K562 treated with DMSO at 1 percent for 24 hours (cell line): ENCODE data around the gene GRAMD1B. TPM values are rescaled to one million over a fixed set of nuclear protein-coding genes. Genes with fewer than 3 reads are reported as not detected.

Experiments
- total RNA-seq: library from RNA; unstranded; fragments of 300-600 nt; gene quantifications from 2 replicates; pipeline ENCODE4 v1.2.3, GENCODE V29; 2022; ENCODE audit warnings: low read depth; ENCODE audit not compliant: insufficient read depth

Gene GRAMD1B
- total RNA-seq, result 0.78 and 0.98 TPM in 2 replicates

DNA sequence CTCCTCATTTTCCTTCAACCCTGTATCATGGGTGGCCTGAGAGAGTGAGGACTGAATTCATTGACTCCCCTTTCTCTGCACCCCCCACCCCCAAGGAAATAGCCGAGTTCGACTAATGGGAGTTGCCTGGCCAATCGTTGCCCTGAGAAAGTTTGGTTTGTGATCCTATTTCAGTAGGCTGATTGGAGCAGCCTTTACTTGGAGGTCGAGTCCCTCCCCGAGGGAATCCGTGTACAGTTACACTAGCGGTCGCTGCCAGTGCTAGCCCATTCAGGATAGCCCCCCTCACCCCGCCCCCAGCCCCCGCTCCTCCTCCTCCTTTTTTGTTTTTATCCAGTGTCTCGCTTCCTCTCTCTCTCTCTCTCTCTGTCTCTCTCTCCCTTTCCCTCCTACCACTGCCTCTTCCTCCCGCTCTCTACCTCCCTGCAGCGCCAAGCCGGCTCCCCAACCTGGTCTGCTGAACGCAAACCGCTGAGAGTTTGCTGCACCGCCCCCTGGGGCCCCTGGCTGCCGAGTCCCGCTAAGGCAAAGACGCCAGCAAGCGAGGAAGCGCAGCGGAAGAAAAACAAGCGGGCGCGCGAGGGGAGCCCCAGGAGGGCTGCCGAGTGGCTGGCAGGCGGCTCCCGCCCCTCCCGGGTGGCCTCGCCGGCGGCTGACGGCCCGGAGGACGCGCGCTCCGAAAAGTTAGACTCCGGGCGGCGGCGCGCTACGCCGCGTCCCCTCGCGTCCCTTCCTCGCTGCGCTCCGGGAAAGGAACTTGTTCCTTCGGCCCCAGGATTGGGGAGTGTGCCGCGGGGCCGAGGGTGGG lies at the start of gene GRAMD1B:
Gene GRAMD1B (plus strand): TSS at position 357 of the 808 bp plus-strand sequence. CDS start 524 bp downstream, outside the sequence.

DNA sequence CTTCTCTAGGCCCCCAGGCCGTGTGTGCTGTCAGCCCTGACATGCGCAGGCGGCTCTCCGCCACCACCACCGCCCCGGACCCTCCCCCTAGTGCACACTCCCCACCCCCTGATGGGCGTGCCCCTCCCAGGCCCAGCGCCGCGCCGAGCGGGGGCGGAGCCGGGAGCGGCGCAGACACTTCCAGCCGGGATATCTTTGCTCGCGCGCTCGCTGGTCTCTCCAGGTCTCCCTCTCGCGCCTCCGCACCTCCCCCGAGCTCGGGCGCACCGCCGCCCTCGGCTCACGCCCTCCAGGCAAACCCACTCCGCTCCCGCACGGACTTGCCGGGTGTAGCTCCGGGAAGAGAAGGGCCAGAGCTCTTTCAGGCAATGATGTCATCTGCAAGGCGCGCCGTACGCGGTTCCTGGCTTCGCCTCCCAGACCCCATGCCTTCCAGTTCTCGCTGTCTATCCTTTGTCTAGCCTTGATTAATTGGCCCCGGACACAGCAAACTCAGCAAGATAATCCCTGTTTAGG lies 224.6 kb downstream of the GRAMD1B start, which contains the start of gene SCN3B:
Gene SCN3B (minus strand): TSS at position 59 of the 516 bp plus-strand sequence. CDS start 823 bp downstream, outside the sequence.

Other genes with a start within 250 kb of the GRAMD1B start
- not detected in 2 replicates for gene CLMP, start 235.0 kb upstream of the GRAMD1B start, total RNA-seq
- 0.10 TPM in 1 of 2 replicates, not detected in the other for gene SCN3B, start 224.4 kb downstream of the GRAMD1B start, total RNA-seq